ENCODE data around the gene IL33. TPM values are rescaled to one million over a fixed set of nuclear protein-coding genes. Genes with fewer than 3 reads are reported as not detected.

The IL33 gene
- total RNA-seq, 1 experiment from 2014 or later = not detected

DNA sequence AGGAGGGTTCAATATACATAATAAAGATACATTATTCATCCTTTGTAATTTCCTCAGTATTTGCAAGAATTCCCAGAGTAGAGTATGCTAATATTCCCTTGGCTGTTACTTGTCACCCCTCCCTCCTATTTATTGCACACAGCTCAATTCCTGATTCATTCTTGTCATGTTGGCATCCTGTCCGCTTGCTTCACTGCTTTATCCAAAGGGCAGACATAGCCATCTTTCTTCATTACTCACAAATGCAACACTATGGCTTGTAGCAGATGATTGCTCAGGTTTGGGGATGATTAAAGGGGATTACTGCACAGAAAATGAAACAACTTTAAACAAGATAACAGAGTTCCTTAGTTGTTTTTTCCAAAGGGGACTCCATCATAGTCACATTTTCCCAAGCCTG is 1.2 kb upstream of the IL33 start:
- no peak for DNase-seq (ENCODE audit: low spot score)
- in situ Hi-C loops (cut with HindIII; ENCODE audit: low sequenced_read_pairs) = no loop called here

DNA sequence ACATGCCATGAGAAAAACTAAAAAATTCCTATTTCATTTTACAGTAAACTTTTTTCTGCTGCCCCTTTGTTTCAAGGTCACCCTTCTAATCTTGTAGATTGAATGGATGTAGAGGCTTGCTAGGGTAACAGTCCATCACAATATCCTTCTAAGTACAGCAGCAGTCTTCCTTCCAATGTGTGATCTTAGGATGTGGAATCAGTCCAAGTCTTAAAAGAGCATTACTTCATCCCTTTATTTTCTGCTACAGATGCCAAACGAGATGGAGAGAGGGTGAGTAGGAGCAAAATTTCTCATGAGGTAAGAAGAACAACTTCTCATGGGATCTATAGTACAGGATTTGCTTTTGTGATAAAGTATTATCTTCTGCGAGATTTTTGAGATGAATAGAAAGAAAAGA is 704 bp upstream of the IL33 start:
- no peak for DNase-seq (ENCODE audit: low spot score)
- in situ Hi-C loops (cut with HindIII; ENCODE audit: low sequenced_read_pairs) = no loop called here

DNA sequence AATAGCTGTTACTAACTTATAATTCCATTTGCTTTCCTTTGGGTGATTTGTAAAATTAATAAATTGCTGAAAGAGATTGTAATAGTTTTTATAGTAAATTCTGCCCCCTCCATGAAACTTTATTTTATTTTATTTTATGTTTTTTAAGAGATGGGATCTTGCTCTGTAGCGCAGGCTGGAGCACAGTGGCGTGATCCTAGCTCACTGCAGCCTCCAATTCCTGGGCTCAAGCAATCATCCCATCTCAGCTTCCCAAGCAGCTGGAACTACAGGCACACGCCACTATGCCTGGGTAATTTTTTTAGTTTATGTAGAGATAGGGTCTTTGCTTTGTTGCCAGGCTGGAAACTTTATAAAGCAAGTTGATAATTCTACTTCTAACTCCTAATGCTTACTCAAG is 395 bp downstream of the IL33 start:
- in situ Hi-C loops (cut with HindIII; ENCODE audit: low sequenced_read_pairs) = no loop called here
- no peak for DNase-seq (ENCODE audit: low spot score)

DNA sequence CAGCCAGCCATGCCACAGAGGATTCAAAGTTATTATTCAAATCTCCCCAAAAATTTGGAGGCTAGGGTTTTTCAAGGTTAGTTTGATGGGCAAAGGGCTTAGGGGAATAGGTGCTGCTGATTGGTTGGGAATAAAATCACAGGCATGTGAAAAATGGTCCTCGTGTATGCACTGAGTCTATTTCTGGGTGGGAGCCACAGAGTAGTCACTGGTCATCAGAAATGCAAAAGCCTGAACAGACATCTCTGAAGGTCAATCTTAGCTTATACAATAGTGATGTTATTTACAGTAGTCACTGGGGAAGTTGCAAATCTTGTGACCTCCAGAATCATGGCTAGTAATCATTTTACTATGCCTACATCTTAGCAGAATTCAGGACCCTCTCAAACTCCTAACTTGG is 1.3 kb downstream of the IL33 start:
- in situ Hi-C loops (cut with HindIII; ENCODE audit: low sequenced_read_pairs) = no loop called here
- no peak for DNase-seq (ENCODE audit: low spot score)

DNA sequence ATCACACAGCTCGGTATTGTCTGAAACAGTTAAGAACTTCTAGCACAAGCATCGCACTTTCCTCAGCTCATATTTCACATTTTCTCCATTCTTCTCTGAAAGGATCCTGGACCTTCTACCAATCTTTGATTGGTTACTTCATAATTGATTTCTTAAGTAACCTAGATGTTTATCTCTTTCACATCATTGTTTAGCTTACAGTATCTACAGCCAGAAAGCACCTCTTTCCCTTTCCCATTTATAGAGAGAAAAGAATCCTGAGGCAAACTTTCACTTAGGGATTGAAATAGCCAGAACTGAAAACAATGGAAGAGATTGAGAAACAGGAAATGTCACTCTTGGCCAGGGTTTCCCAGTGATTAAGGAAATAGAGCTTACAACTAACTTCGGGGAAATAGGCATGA is 2.5 kb downstream of the IL33 start:
- no peak for DNase-seq (ENCODE audit: low spot score)
- in situ Hi-C loops (cut with HindIII; ENCODE audit: low sequenced_read_pairs) = no loop called here

DNA sequence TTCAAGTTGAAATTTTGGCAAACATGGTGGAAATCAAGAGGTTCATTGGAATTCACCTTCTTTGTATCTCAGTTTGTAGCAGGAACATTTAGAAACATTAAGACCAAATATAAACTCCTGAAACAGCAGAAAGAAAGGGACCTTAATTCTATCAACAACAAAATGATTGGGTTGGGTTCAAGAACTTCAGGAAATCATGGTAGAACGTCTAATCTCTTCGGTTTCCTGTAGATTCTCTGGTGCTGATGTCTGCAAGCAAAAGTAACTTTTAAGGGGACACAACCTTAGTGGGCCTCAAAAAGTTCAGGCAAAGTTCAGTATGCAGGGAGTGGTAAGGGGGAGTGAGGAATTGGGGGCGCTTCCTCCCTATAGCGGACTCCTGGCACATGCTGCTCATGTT is 3.4 kb downstream of the IL33 start:
- DNase-seq (ENCODE audit: low spot score) = no peak
- in situ Hi-C loops (cut with HindIII; ENCODE audit: low sequenced_read_pairs) = no loop called here

DNA sequence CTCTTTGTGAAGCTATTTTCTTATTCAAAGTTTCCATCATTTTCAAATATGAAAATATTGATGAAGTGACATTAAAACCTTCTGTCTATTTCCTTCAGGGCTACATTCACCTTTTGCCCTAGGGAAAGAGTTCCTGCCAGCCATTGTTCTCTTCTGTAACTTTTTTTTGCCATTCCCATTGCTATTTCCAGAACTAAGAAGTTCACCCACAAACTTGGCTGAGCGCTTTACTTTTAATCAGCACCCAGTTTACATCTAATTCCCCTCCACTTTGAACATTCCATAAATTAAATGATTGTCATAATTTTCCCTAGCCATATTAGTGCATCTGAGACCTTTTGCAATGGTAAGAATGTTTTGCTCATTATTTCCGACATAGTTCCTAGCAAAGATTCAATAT is 4.4 kb downstream of the IL33 start:
- in situ Hi-C loops (cut with HindIII; ENCODE audit: low sequenced_read_pairs) = no loop called here
- no peak for DNase-seq (ENCODE audit: low spot score)

DNA sequence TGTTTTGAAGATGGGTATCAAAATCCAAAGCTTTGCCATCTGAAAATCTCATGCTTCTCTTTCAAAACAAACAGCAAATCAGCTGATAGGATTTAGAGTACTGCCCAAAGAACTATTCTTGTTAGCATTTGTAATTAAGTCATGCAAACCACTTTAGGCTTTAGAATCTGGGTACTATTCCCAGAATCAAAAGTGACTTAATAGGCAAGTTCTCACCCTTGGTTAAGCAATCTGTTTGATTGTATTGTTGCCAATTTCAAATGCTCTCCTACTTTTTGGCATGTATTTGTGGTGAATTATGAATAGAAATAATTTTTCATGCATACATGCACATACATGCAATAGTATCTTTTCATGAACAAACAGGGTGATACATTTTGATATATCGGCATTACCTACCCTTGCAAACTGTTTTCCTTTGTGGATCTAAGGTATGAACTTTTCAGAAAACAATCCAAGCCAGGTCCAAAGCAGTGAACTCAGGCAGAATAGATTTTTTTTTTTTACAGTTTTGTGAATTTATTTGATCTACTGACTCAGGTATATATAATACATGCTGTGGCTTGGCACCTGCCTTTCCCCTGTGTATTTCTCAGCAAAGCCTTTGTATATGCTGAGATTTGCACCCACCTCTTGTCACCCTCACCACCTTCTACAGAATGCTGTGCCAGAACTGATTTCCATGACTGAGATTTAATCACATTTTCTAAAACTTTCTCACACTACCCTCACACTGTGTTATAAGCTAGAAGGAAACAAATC is 9.0 kb downstream of the IL33 start:
- in situ Hi-C loops (cut with HindIII; ENCODE audit: low sequenced_read_pairs) = no loop called here
- peak; percentile 10 for DNase-seq (ENCODE audit: low spot score)

DNA sequence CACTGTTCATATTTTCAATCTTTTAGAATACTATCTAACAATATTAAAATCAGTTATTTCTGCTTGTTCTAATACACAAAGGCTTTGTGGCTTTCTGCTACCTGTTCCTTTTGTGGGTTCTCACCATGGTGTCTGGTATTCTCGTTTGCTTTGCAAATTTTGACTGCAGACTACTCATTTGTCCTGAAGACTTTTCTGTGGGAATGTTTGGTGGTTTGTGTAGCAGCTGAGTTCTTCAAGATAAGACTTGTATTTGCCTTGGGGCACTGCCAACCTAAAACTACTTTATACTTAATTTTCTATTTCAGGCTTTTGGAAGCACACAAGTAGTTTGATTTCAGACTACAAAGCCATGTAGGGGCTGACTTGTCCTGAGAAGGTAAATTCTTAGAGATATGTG is 11.1 kb downstream of the IL33 start:
- in situ Hi-C loops (cut with HindIII; ENCODE audit: low sequenced_read_pairs) = no loop called here
- no peak for DNase-seq (ENCODE audit: low spot score)

DNA sequence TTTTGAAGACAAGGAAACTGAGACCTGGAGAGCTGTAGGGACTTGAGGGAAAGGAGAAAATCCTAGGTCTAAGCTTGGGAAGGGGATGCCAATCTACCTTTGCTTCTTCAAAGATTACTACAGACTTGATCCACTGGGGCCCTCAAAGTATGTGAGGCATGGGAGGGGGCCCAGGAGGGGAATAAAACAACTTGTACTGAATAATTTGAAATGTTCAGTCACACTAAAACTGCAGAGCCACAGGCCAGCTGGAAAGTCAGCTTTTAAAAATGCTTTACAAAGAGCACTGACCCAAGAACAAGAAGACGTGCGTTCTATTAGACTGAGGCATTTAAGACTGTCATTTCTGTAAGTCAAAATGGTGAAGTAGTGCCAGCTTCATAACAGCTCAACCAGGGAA is 13.6 kb downstream of the IL33 start:
- DNase-seq (ENCODE audit: low spot score) = no peak
- in situ Hi-C loops (cut with HindIII; ENCODE audit: low sequenced_read_pairs) = no loop called here

DNA sequence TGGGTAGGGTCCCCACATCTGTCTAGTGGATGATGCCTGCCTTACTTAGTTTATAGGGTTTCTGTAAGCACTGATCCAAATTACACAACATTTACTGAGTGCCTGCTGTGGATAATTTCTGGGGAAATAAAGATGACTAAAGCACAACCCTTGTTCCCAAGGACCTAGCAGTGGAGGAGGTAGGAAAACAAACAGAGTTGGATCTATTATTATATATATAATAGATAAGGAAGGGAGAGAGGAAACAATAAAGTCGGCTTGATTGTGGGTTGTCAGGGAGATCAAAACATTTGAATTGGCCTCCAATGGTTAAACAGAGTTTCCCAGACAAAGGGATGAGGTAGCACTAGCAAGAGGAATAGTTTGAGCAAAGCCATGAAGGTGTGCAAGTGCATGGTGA is 14.0 kb downstream of the IL33 start:
- in situ Hi-C loops (cut with HindIII; ENCODE audit: low sequenced_read_pairs) = no loop called here
- no peak for DNase-seq (ENCODE audit: low spot score)

DNA sequence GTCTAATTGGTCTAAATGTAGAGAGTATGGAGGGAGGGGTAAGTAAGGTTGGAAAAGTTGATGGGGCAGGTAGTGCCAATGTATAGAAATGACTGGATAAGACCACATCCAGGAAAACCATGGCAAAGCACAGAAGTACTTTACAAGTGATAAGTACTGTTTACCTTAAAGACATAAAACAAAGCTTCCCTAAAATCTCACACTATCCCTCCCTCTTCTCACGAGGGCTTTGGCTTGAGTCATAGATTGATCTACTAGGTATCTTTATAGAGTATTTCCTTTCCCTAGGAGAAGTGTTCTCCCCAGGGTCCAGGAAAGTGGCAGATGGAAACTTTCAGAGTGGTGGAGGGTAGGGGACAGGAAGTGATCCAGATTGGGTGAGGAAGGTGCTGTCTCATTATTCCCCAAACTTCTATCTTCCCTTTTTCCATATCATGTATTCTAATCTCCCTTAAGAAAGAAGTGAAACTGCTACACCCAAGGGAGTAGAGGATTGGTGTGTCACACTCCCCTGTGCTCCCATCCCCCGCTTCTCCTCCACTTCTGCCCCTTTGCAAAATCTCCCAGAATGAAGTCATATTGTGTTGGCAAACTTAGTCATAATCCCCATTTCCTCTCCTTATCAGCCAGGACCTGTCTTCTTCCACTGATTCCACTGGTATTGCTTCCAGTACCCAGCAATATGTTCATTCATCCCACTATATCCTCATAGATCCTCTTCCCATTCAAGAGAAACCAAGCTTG is 14.6 kb downstream of the IL33 start:
- no peak for DNase-seq (ENCODE audit: low spot score)
- in situ Hi-C loops (cut with HindIII; ENCODE audit: low sequenced_read_pairs) = no loop called here

DNA sequence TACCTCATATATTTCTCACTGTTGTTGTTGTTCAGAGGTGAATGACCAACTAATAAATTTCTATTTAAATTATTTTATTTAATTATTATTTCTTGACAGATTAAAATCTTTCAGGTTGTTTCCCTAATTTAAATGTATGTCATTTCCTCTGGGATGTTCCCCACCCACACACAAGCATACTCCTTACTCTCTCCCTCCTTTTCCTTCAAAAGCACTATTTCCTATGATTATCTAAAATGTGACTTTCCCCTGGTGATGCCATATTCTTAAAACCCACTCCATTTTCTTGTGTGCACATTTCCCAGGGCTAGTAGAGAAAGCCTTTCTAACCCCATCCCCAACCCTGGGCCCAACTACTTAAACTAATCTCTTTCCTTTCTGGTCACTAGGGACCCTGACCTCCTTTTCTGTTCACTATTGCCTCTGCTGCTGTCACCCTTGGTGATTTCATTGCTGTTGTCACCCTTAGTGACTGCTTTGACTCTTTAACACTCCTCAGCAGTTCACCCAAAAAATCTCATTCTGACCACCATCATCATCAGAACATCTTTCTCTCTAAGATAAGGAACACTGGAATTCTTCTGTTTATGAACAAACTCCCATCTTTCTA is 16.8 kb downstream of the IL33 start:
- in situ Hi-C loops (cut with HindIII; ENCODE audit: low sequenced_read_pairs) = no loop called here
- DNase-seq (ENCODE audit: low spot score) = no peak

DNA sequence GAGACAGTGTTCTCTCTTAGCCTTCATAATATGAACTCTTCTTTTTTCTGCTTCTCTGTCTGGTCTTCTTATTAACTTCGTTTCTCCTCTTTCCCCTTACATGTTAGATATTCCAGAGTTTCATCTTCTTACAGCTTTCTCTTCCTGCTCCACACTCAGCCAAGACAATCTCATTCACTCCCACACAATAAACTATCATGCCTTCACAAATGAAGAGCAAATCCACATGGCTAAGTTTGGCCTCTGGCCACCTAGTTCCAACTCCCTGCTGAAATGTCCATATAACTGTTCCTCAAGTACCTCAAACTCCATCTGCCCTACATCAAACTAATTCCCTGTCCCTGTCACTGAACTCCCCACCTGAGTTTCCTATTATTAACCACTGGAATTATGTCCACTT is 18.4 kb downstream of the IL33 start:
- DNase-seq (ENCODE audit: low spot score) = no peak
- in situ Hi-C loops (cut with HindIII; ENCODE audit: low sequenced_read_pairs) = no loop called here

DNA sequence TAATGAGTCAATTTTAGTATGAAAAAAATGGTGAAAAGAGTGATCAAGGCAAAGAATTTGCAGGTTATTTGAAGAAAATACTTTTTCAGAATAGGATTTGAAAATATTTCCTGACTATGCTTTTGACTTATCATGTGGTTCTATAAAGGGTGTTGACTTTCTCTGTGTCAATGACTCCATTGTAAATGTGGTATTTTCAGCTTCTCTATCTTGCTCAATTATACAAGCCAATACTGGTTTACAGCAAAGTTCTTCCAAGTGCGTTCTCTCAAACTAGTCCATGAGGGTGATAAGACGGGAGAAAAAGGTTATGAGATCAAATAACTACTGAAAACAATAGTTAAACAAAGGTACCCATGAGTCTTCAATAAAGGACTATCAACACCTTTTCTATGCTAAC is 21.7 kb downstream of the IL33 start:
- in situ Hi-C loops (cut with HindIII; ENCODE audit: low sequenced_read_pairs) = no loop called here
- no peak for DNase-seq (ENCODE audit: low spot score)

DNA sequence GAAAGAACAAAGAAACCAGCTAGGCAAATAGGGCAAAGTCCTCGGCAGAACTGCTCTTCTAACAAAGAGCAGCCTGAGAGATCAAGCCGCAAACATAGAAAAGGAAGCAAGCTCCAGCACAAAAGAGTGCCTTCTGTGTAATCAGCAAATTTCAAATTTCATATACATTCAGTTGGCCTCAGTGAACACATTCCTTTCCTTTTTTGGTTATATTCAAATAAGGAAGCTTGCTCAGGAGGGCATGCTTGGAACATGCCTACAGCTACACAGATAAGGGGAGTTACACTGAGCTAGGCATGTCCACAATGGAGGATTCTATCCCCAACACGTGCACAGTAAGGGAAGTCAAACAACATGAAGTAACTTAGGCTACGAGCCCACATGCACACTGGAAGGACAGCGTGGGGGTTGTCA is 23.4 kb downstream of the IL33 start:
- no peak for DNase-seq (ENCODE audit: low spot score)
- in situ Hi-C loops (cut with HindIII; ENCODE audit: low sequenced_read_pairs) = no loop called here

DNA sequence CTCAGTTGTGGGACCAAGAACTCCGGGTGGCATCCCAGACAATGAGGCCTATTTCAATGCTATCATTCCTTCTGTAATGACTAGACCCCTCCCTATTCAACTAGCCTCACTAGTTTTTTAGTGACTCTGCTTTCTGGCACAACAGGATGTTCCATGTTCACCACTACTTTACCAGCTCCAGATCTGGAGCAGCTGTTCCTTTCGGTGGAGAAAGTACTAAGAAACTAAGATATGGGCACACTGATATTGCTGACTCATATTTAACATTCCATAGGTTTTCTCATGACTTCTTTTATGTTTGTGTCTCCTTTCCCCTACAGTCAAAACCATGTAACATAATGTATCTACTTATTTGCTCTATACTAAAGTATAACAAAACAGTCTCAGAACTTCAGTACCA is 24.1 kb downstream of the IL33 start:
- no peak for DNase-seq (ENCODE audit: low spot score)
- in situ Hi-C loops (cut with HindIII; ENCODE audit: low sequenced_read_pairs) = no loop called here

DNA sequence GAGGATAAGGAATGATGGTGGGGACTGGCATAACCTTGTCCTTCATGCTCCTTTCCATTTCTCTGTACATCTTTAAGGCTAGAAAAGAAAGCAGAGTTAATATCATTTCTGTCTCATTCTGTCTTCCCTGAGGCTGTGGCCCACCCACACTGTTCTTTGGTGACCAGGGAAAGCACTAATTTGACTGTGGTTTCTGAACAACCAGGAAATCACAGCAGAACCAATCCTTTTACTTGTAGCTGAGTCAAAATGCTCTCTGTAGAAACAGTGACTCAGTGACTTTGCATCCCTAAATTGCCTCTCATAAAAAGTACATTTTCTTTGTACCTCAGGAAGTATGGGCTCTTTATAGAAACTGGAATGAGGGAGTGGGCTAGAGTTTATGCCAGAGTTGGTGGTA is 28.1 kb downstream of the IL33 start:
- in situ Hi-C loops (cut with HindIII; ENCODE audit: low sequenced_read_pairs) = no loop called here
- no peak for DNase-seq (ENCODE audit: low spot score)

DNA sequence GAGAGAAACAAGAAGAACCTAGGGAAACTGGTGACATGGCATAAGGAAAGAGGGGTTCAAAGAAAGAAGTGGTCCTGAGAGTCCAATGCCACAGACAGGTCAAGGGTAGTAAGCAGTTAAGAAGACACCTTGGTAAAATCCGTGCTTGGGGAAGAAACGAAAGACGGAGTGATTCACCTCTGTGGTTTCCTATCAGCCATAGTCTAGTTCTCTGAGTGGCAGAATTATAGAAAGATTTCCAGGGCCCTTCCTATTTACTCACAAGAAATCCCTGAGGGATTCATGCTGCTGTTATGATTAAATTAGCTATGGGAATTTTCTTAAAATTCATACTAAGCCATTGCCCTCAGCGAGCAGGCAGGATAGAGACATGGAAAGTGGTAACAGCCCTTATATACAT is 31.7 kb downstream of the IL33 start:
- DNase-seq (ENCODE audit: low spot score) = no peak
- in situ Hi-C loops (cut with HindIII; ENCODE audit: low sequenced_read_pairs) = no loop called here

DNA sequence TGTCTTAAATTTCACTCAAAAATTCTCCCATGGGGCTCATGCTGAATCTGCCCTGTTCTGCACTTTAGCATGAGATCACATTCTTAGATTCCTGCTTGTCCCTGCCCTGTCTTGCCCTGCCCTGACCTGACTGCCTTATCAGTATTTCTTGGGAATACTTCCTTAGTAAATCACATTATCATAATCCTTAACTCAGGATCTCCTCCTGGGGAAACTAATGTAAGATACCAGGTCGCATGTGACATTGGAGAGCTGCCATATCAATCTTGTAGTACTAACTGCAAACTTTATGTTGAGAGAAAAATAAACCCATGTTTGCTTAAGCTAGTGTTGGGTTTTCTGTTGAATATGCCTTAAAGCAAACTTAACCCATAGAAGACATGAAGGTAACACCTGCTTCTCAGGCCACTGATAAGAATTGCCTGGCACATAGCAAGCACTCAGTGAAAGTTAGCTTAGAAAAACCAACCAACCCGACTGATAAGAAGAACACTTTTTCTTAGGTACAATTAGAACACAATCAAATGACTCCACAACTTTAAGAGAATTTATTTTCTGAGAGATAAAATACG is 53.3 kb downstream of the IL33 start:
- DNase-seq (ENCODE audit: low spot score) = no peak
- in situ Hi-C loops (cut with HindIII; ENCODE audit: low sequenced_read_pairs) = no loop called here

Measured in G401 (cell line).